ENCODE results near the gene EHMT2. TPM values are rescaled to one million over a fixed set of nuclear protein-coding genes. Genes with fewer than 3 reads are reported as not detected.

EHMT2 gene
- total RNA-seq, 1 experiment from 2014 or later, result 137 TPM

GRCh38 chr6:31880616-31881015, 16.9 kb downstream of the EHMT2 start:
- H3K4me1 Mint-ChIP-seq, result peaks cover 6% of the 10 kb centered on the region
- ATAC-seq (no peak), DNase-seq (ENCODE audit: low spot score) (no peak)
- no peaks in the 10 kb centered on the region for H3K9me3 Mint-ChIP-seq
- H3K27ac Mint-ChIP-seq, result no peak overlapping the region
- TF ChIP-seq IRF2 (CRISPR knock-in tag; IDR thresholded peaks at IDR 0.05; ENCODE audit: borderline replicate concordance, low read depth), result no peak
- no peak for TF ChIP-seq PRRX2 (CRISPR knock-in tag; IDR thresholded peaks at IDR 0.05)
- TF ChIP-seq ZBTB43 (CRISPR knock-in tag; IDR thresholded peaks at IDR 0.05), result no peak
- TF ChIP-seq SMAD4 (CRISPR knock-in tag; IDR thresholded peaks at IDR 0.05), result no peak
- TF ChIP-seq ZNF396 (CRISPR knock-in tag; IDR thresholded peaks at IDR 0.05; ENCODE audit: borderline replicate concordance), result no peak
- TF ChIP-seq IRF1 (CRISPR knock-in tag; IDR thresholded peaks at IDR 0.05), result no peak
- H3K27me3 Mint-ChIP-seq (ENCODE audit: low read depth), result no peaks in the 10 kb centered on the region
- CTCF ChIA-PET, result interaction anchor here (2.1 kb wide), 1 partner anchor 8 kb away, joined by 7 read pairs; no protein-coding TSS in a partner anchor
- POLR2A ChIA-PET, result no interaction called here
- peaks cover 44% of the 10 kb centered on the region for H3K36me3 Mint-ChIP-seq
- no peak overlapping the region for H3K4me3 Mint-ChIP-seq

- H3K27me3 Mint-ChIP-seq (ENCODE audit: low read depth), result no peaks in the 10 kb centered on the region
- no peak overlapping the region for H3K4me3 Mint-ChIP-seq
- TF ChIP-seq HMGXB4 (CRISPR knock-in tag; IDR thresholded peaks at IDR 0.05), result no peak
- TF ChIP-seq FOXK1 (CRISPR knock-in tag; IDR thresholded peaks at IDR 0.05), result no peak
- TF ChIP-seq KAT7 (CRISPR knock-in tag; IDR thresholded peaks at IDR 0.05; ENCODE audit: borderline replicate concordance), result no peak
- no peak for TF ChIP-seq ZNF425 (CRISPR knock-in tag; conservative IDR thresholded peaks at IDR 0.05)
- TF ChIP-seq IRF2 (CRISPR knock-in tag; IDR thresholded peaks at IDR 0.05; ENCODE audit: borderline replicate concordance, low read depth), result no peak
- TF ChIP-seq PRRX2 (CRISPR knock-in tag; IDR thresholded peaks at IDR 0.05), result no peak
- TF ChIP-seq ATF2 (CRISPR knock-in tag; IDR thresholded peaks at IDR 0.05; ENCODE audit: borderline replicate concordance, low read depth), result no peak
- no peak for TF ChIP-seq CTCF (IDR thresholded peaks at IDR 0.05)
- TF ChIP-seq TEAD1 (CRISPR knock-in tag; IDR thresholded peaks at IDR 0.05), result no peak
- CTCF ChIA-PET, result interaction anchor here (2.1 kb wide), 1 partner anchor 9 kb away, joined by 7 read pairs; no protein-coding TSS in a partner anchor
- H3K27ac Mint-ChIP-seq, result no peak overlapping the region; the same call in 1 of the 2 replicates
- H3K9me3 Mint-ChIP-seq, result no peaks in the 10 kb centered on the region
- ATAC-seq (no peak), DNase-seq (ENCODE audit: low spot score) (no peak)
- H3K36me3 Mint-ChIP-seq, result peaks cover 38% of the 10 kb centered on the region
- POLR2A ChIA-PET, result no interaction called here
- H3K4me1 Mint-ChIP-seq, result peaks cover 6% of the 10 kb centered on the region
These were observed 17.6 kb downstream of the EHMT2 start for GRCh38 chr6:31879901-31880300.

Measured in WTC11 (cell line).